NCI-H1048 (cell line): ENCODE measurements around the gene P4HB.
"Not testable (repeated sequence)": the region's sequence is repeated elsewhere in the genome, so short reads cannot be mapped to it uniquely, and the experiment has no call there.

Experiments used
- DNase-seq: peaks from one replicate; lab custom pipeline; 2025; lab: John Stamatoyannopoulos, UW

P4HB gene

GRCh38 chr17:81845881-81846742, 14.2 kb downstream of the P4HB start:
- DNase-seq = no peak

- DNase-seq = no peak
Observed at GRCh38 chr17:81845361-81845760, 15.0 kb downstream of the P4HB start.

- DNase-seq = no peak
Observed at GRCh38 chr17:81844887-81845286, 15.4 kb downstream of the P4HB start.

GRCh38 chr17:81844327-81844851, 15.9 kb downstream of the P4HB start:
- no peak for DNase-seq

GRCh38 chr17:81843713-81844326, 16.5 kb downstream of the P4HB start:
- no peak for DNase-seq

GRCh38 chr17:81842725-81843504, 17.4 kb downstream of the P4HB start:
- DNase-seq = no peak

GRCh38 chr17:81842378-81842724, 18.0 kb downstream of the P4HB start:
- no peak for DNase-seq

GRCh38 chr17:81841866-81842265, 18.5 kb downstream of the P4HB start:
- DNase-seq = no peak

GRCh38 chr17:81840826-81841778, 19.2 kb downstream of the P4HB start:
- no peak for DNase-seq

- not testable (repeated sequence) for DNase-seq
Observed at GRCh38 chr17:81840059-81840458, 20.3 kb downstream of the P4HB start.

- DNase-seq = no peak
Observed at GRCh38 chr17:81839301-81839700, 21.0 kb downstream of the P4HB start.

GRCh38 chr17:81838753-81839255, 21.5 kb downstream of the P4HB start:
- DNase-seq = no peak

- DNase-seq = no peak
Observed at GRCh38 chr17:81837641-81838040, 22.7 kb downstream of the P4HB start.

- DNase-seq = no peak
Observed at GRCh38 chr17:81834831-81835267, 25.5 kb downstream of the P4HB start, which contains the start of gene PPP1R27. Gene PPP1R27 (minus strand): TSS chr17:81835050. CDS start chr17:81834953, 97 bp downstream.

GRCh38 chr17:81833921-81834830, 26.2 kb downstream of the P4HB start:
- no peak for DNase-seq

- peak; percentile 92 for DNase-seq
Observed at GRCh38 chr17:81833160-81833920, 27.0 kb downstream of the P4HB start, which contains the start of gene MCRIP1. Gene MCRIP1 (minus strand): TSS chr17:81833291. CDS start chr17:81824506, 8,785 bp downstream.

GRCh38 chr17:81832608-81833159, 27.7 kb downstream of the P4HB start:
- DNase-seq = peak; percentile 81

GRCh38 chr17:81831957-81832607, 28.3 kb downstream of the P4HB start:
- no peak for DNase-seq
